Cardiac fibroblast (primary cell): ENCODE results near the gene GMEB2.

Experiments
- DNase-seq, 2 donors: peaks; one replicate each; pipeline versions ENCODE4 v3.0.0 to v3.0.0-alpha.2; 2010; ENCODE audit warnings: low read depth in 2 of 2
- H3K4me3 ChIP-seq, 2 donors: replicated peaks in 1 of 2; 1 replicate in 1 of 2; 2 replicates in 1 of 2; pipeline ENCODE4 v1.5.1; 2011; ENCODE audit warnings: low read depth in 2 of 2, low read length in 2 of 2, mild to moderate bottlenecking in 2 of 2, moderate library complexity in 1 of 2
- TF ChIP-seq, protein P1 (sequence below): IDR thresholded peaks from one replicate; pipeline ENCODE4 v1.5.1; 2011; ENCODE audit warnings: low read depth, mild to moderate bottlenecking, low read length, inconsistent platforms

GMEB2 gene

GRCh38 chr20:63567136-63567385 lies 59.8 kb downstream of the GMEB2 start:
- TF ChIP-seq, protein P1, sequence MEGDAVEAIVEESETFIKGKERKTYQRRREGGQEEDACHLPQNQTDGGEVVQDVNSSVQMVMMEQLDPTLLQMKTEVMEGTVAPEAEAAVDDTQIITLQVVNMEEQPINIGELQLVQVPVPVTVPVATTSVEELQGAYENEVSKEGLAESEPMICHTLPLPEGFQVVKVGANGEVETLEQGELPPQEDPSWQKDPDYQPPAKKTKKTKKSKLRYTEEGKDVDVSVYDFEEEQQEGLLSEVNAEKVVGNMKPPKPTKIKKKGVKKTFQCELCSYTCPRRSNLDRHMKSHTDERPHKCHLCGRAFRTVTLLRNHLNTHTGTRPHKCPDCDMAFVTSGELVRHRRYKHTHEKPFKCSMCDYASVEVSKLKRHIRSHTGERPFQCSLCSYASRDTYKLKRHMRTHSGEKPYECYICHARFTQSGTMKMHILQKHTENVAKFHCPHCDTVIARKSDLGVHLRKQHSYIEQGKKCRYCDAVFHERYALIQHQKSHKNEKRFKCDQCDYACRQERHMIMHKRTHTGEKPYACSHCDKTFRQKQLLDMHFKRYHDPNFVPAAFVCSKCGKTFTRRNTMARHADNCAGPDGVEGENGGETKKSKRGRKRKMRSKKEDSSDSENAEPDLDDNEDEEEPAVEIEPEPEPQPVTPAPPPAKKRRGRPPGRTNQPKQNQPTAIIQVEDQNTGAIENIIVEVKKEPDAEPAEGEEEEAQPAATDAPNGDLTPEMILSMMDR, result no peak
- no peak overlapping the region for H3K4me3 ChIP-seq
- no peak for DNase-seq

- TF ChIP-seq, protein P1, result no peak
- no peak for DNase-seq
Observed at GRCh38 chr20:63566395-63567135, 60.3 kb downstream of the GMEB2 start.

DNA sequence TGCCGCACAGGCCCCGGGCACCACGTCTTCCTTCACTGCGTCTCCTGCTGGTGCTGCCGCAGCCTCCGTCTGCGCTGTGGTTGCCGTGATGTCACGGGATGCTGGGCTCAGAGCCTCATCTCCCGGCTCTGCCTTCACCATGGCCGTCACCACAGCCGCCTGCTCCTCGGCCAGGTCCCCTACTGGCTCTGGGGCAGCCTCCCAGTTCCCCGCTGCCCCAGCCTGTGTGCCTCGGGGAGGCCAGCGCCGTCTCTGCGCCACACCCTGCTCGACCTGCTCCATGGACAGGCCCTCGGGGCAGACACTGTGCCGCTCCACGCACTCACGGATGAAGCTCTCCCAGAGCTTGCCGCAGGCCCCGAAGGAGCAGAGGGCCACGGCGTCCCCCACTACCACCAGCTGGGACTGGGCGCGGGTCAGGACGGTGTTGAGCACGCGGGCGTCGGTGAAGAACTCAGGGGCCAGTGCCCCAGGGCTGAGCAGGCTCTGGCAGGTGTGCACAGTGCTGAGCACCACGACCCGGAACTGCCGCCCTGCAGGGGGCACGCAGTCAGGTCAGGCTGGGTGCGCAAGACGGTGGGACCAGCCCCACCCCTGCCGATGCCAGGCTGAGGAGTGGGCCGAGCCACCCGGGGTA lies 61.1 kb downstream of the GMEB2 start:
- TF ChIP-seq, protein P1, result no peak
- no peak for DNase-seq
- H3K4me3 ChIP-seq, result no peak overlapping the region

More at GRCh38 chr20:63566395-63567135, 60.3 kb downstream of the GMEB2 start:
- H3K4me3 ChIP-seq, result no peak overlapping the region

- H3K4me3 ChIP-seq, result no peak overlapping the region
- TF ChIP-seq, protein P1, result no peak
- no peak for DNase-seq
Observed at GRCh38 chr20:63565021-63565698, 61.7 kb downstream of the GMEB2 start.

GRCh38 chr20:63564036-63564810 lies 62.7 kb downstream of the GMEB2 start:
- TF ChIP-seq, protein P1, result no peak
- DNase-seq, result no peak
- H3K4me3 ChIP-seq, result no peak overlapping the region

DNA sequence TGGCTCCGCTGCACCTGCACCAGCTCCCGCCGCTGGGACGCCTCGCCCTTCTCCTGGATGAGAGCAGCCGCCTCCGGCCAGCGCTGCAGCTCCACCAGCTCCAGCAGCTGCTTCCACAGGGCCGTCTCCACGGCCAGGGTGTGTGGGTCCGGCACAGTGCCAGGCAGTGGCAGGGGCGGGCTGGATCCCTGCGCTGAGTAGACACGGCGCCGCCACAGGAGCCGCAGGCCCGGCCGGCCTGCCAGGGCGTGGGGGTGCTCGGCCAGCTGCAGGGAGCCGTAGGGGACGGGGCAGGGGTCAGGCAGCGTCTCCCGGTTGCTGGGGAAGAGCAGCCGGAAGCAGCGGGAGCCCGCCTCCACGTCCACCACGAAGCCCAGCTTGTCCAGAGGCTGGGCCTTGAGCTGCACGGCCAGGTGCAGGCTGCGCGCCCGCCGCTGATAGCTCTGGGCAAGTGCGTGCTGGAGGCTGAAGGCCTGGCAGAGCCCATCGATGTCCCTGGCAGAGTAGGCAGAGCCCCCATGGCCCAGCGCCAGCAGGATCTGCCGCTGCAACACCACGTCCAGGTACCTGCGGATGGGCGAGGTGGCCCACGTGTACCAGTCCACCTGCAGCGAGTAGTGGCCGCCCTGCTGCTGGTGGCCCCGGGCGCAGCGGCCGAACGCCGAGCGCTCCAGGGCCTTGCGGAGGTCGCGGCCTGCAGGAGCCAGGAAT lies 63.5 kb downstream of the GMEB2 start:
- H3K4me3 ChIP-seq, result no peak overlapping the region
- DNase-seq, result no peak
- TF ChIP-seq, protein P1, result no peak
